ENCODE data around the gene GON4L.
"Not testable (repeated sequence)": the region's sequence is repeated elsewhere in the genome, so short reads cannot be mapped to it uniquely, and the experiment has no call there.

DNA sequence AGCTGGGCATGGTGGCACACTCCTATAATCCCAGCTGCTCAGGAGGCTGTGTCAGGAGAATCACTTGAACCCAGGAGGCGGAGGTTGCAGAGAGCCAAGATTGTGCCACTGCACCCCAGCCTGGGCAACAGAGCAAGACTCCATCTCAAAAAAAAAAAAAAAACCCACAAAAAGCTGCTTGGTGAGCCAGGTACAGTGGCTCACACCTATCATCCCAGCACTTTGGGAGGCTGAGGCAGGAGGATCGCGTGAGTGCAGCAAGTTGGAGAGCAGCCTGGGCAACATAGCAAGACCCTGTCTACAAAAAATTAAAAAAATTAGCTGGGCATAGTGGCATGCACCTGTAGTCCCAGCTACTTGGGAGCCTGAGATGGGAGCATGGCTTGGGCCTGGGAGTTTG, 142.0 kb downstream of the GON4L start:
- TF ChIP-seq SMC3 (IDR thresholded peaks at IDR 0.05; ENCODE audit: low read depth, low read length); EZH2phosphoT487 (IDR thresholded peaks at IDR 0.05; ENCODE audit: borderline replicate concordance, low read depth); CTCF (IDR thresholded peaks at IDR 0.05); NRF1 (IDR thresholded peaks at IDR 0.05; ENCODE audit: low read depth, low read length); TCF12 (IDR thresholded peaks at IDR 0.05); JUND (IDR thresholded peaks at IDR 0.05); SIN3A (IDR thresholded peaks at IDR 0.05; ENCODE audit: borderline replicate concordance, low read depth, low read length): not testable (repeated sequence)
